HG02938 (cell line): ENCODE results near the gene IDS.

Experiments
- ATAC-seq: cut with Tn5 transposase; IDR thresholded peaks from one replicate; pipeline ENCODE4 v1.9.1; 2021; ENCODE audit warnings: mild to moderate bottlenecking, moderate library complexity; ENCODE audit not compliant: unreplicated experiment

Gene IDS

DNA sequence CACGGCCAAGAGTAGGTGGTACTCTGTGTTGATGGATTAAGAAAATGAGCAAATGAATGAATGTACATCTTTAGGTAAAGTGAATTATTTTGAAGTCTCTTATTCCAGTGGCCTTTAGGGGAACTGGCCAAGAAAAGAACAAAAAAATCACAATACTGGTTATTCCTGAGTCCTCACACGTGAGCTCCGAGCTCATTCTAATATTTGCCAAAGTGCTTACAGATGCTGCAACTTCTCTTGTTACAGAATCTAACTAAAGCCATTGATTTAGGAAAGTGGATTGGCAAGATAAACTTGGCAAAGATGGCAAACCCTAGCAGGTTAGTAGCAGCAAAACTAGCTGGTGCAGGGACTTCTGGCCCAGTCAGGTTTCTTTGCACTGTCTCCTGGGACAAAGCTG, 37.6 kb downstream of the IDS start:
- ATAC-seq: no peak

DNA sequence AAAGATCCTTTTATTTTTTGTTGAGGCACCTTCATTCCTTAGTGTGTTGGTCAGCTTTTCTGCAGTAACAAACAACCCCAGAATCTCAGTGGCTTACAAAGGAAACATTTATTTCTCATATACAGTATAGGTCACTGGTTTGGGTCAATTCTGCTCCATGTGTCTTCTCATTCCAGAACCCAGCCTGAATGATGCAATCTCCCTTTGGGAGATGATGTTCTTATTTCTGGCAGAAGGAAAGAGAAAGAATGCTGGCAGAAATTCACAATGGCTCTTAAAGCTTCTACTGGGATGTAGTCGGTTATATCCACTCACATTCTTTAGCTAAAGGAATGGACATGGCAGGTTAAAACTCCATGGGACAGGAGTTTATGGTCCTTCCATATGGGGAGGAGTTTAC, 42.3 kb downstream of the IDS start:
- no peak for ATAC-seq

DNA sequence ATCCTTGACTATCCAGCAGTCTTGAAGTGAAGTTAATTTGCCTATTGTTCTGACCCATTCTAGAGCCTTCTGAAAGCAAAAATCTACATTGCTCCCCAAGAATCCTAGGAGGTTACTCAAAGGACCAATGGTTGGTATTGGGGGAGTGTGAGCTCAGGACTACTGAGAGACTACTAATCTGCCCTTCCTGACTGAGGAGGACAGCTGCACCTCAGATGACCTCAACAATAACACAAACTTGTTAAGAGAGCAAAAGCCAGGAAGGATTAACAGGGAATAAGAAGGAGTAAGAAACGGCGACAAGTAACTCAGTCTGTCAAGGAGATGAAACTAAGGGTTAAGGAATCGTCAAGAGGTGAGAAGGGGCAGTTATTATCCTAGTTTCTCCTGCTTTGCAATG, 43.4 kb downstream of the IDS start:
- ATAC-seq: no peak

DNA sequence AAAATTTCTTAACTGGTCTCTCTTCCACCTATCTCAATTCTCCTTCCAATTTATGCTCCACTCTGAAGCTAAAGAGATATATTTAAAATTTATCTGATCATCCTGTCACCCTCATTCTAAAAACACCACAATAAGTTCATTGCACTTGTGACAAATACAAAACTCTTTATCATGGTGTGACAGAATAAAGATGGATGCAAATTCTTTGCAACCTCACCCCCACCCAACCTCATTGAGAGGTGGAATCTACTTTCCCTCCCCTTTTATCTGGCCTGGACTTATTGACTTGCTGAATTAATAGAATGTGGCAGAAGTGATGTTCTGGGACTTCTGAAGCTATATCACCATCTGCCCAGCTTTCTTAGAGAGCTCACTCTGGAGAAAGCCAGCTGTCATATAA, 46.5 kb downstream of the IDS start:
- ATAC-seq: no peak

DNA sequence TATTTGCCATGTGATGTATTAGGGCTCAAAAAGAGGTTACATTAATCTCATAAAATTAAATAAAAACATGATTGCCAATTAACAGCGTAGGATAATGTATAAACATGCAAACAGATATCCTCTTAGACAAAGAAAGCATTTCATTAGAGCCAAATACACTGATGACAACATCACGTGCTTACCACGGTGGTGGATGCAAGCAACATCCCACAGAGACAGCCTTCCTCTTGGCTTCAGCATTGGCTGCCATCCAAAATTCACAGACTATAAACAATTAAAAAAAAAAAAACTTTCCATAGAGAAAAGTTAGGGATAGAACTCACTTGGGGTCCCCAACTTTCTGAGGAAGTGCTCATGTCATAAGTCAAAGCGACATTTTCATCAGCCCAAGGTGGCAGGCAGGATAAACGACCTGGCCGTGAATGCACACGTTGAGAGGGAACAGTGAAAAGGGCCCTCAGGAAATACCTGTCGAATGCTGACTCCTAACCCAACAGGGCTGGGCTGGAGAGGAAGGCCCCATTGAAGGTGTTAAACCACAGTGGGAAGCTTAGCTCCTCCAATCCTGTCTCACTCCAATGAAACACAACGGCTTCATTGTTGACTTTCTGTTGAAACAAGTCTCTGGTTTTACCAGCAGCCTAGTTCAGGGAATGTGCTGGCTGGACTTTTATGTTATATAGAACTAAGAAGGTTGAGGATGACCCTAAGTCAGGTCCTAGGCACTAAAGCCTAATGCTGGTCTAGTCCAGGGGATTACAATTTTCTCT, 48.4 kb downstream of the IDS start:
- ATAC-seq: no peak

DNA sequence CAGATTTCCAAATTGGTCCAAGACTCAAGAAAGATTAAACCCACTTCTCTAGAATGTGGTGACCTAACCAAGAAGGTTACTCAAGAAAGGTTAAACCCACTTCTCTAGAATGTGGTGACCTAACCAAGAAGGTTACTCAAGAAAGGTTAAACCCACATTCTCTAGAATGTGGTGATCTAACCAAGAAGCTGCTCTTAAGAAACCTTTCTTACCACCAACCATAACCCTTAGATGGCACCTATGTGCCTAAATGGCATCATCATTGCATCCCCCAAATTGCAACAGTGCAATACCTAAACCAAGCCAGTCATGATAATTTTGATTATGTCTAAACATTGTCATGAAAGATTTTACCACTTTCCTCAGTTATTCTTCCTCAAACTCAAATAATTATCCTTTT, 49.2 kb downstream of the IDS start:
- ATAC-seq: no peak

DNA sequence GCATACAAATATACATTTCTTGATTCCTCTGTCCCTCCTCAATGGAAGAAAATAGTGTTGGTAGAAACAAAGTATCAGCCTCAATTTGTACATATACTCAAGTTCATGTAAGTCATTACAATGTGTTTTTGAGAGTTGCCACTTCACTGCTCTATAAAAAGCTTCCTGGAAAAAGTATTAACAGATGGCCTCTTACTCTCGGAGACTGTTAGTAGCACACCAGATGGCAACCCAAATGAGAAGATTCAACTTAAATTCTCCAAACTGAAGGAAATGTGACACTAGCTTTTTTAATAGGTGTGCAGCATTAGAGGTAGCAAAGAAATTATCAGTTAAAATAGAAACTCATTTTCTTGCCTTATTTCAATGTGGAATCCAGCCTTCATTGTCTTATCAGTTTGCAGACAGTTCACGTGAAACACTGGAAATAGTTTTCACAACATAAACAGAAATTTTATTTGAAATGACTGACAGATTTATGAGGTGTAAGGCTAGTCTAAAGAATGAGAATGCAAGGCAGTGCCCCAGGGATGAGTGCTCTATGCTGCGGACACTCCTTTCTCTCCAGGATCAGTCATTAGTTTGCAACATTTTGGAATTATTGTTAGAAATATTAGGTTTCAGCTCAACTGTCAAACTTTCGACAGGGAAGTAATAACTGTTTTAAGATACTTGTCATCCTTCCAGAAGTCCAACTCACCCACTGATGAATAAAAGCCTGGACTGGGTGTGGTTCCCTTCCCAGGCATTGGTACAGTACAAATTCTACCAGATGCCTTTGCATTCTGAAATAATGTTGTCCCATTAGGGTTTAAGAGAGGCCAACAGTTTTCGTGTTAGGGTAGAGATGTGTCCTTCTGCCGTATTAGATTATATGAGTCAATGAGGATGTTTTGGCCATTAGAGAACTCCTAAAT, 50.9 kb downstream of the IDS start:
- no peak for ATAC-seq

DNA sequence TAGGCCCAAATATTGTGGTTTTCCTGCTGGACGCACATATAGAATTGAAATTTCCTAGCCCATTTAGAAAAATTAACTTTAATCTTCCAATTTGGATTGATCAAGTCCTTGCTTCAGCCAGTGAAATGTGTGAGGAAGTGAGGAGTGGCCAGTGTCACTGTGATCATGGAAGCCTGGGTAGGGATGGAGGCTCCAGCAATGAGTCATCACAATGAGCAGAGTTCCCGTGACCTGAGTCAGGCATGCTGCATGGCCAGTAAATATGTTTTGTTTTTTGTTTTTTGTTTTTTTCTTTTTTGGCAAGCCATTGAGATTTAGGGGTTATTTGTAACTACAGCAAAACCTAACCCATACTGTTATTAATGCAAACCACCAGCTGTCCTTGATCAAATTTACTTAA, 52.1 kb downstream of the IDS start:
- ATAC-seq: no peak

DNA sequence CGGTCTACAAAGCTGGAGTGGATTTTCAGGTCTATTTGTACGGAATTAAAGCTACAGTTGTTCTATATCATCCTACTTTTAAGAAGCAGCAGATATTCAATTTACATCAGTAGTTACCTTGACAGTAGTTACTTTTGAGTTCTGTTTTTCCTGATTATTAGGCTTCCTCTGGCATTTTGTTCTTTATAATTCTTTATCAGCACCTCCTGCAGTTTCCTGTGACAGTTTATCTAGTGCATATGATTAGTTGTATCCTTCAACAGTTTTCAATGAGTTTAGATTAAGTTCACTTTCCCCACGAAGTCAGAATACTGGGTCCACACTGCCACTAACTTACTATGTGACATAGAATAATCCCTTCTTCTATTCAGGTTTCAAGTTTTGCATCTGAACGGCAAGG, 71.7 kb downstream of the IDS start:
- no peak for ATAC-seq

DNA sequence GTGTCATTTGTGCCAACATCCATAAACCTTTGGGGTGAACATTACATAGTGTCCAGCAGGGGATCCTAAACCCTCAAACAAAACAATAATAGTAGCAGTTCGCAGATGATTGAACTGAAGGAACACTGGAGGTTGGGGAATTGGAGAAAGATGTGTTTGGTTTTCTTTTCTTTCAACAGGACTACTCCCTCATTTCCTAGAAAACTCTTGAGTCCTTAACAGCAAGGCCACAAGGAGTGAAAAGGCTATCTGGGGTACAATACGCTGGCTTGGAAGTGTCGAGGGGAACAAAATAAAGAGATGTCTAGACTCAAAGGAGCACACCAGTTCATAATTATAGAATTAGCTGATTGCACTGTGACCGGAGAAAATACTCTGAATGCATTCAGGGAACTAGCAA, 72.1 kb downstream of the IDS start:
- no peak for ATAC-seq
